ENCODE data around the gene MTX2.

DNA sequence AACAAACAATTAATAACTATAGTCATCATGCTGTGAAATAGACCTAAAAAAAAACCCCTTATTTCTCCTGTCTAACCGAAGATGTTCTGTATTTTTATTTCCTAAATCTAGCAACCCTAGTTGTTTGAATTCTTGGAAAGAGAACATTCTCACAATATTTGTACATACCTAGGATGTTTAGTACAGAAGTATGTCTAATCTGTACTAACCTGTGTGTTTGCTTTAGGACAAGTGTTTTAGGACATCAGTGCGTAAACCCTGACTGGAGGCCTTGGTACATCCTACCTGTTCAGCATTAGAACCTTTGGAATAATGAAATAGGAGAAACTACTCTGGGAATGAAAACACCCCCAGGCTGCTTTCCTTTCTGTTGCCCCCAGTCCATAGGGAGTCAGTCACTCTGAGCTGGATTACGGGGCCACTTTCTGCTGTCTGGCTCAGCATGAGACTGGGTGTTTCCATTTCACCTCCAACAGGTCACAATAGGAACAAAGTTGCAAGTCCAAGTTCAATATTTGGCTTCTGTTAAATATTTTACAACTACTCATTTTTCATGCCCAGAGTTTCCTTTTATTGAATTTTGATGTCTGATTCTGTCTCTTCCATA, 114.7 kb downstream of the MTX2 start:
- TF ChIP-seq GATA2 (IDR thresholded peaks at IDR 0.05; ENCODE audit: low read depth, low read length) = no peak
- no peak for TF ChIP-seq GATA3 (IDR thresholded peaks at IDR 0.05; ENCODE audit: low read depth, low read length)
